Astrocyte (in vitro differentiated cells and primary cell): ENCODE data around the gene FBP1. TPM values are rescaled to one million over a fixed set of nuclear protein-coding genes. Genes with fewer than 3 reads are reported as not detected.

Source experiments
- DNase-seq: peaks from one replicate; pipeline ENCODE4 v3.0.0-alpha.2; 2010; ENCODE audit warnings: low read depth
- FAIRE-seq: peaks from 2 replicates; lab custom pipeline; 2011; peaks lifted over from hg19 to GRCh38; lab: Jason Lieb, UNC
- H2AFZ ChIP-seq: 2 replicates; pipeline ENCODE4 v1.6.0; 2012; ENCODE audit warnings: low read depth, low read length, inconsistent platforms
- H3K27ac ChIP-seq: 2 replicates; pipeline ENCODE4 v1.5.1; 2011; ENCODE audit warnings: low read depth, low read length, inconsistent platforms
- H3K27me3 ChIP-seq: 2 replicates; pipeline ENCODE4 v1.6.0; 2011; ENCODE audit warnings: low read length, inconsistent platforms; ENCODE audit not compliant: insufficient read depth
- H3K36me3 ChIP-seq: 2 replicates; pipeline ENCODE4 v1.5.1; 2011; ENCODE audit warnings: low read length, inconsistent platforms; ENCODE audit not compliant: insufficient read depth
- H3K4me1 ChIP-seq: 2 replicates; pipeline ENCODE4 v1.5.1; 2011; ENCODE audit warnings: low read length, inconsistent platforms; ENCODE audit not compliant: insufficient read depth
- H3K4me2 ChIP-seq: 2 replicates; pipeline ENCODE4 v1.6.0; 2012; ENCODE audit warnings: low read length, inconsistent platforms
- H3K4me3 ChIP-seq: 2 replicates; pipeline ENCODE4 v1.5.1; 2011; ENCODE audit warnings: low read depth, mild to moderate bottlenecking, low read length, inconsistent platforms; ENCODE audit not compliant: insufficient read depth
- H3K79me2 ChIP-seq: 2 replicates; pipeline ENCODE4 v1.6.0; 2012; ENCODE audit warnings: mild to moderate bottlenecking, low read length, inconsistent platforms; ENCODE audit not compliant: insufficient read depth
- H3K9ac ChIP-seq: 2 replicates; pipeline ENCODE4 v1.6.0; 2012; ENCODE audit warnings: mild to moderate bottlenecking, low read length, inconsistent platforms
- H3K9me3 ChIP-seq: 2 replicates; pipeline ENCODE4 v1.5.1; 2012; ENCODE audit warnings: low read depth, mild to moderate bottlenecking, low read length, inconsistent platforms; ENCODE audit not compliant: insufficient read depth
- H4K20me1 ChIP-seq: 2 replicates; pipeline ENCODE4 v1.6.0; 2012; ENCODE audit warnings: low read length, inconsistent platforms; ENCODE audit not compliant: insufficient read depth
- H3K27ac Mint-ChIP-seq: one replicate; pipeline ENCODE4 v1.8.0; 2021; ENCODE audit warnings: mild to moderate bottlenecking, mixed read lengths; ENCODE audit not compliant: unreplicated experiment
- H3K27me3 Mint-ChIP-seq: one replicate; pipeline ENCODE4 v1.8.0; 2021; ENCODE audit warnings: low read depth, mixed read lengths; ENCODE audit not compliant: unreplicated experiment
- H3K36me3 Mint-ChIP-seq: one replicate; pipeline ENCODE4 v1.8.0; 2021; ENCODE audit warnings: low read depth, mixed read lengths; ENCODE audit not compliant: unreplicated experiment
- H3K4me1 Mint-ChIP-seq: one replicate; pipeline ENCODE4 v1.8.0; 2021; ENCODE audit warnings: low read depth, mixed read lengths; ENCODE audit not compliant: unreplicated experiment
- H3K4me3 Mint-ChIP-seq: one replicate; pipeline ENCODE4 v1.8.0; 2021; ENCODE audit warnings: mild to moderate bottlenecking, moderate library complexity, mixed read lengths; ENCODE audit not compliant: unreplicated experiment
- H3K9me3 Mint-ChIP-seq: one replicate; pipeline ENCODE4 v1.8.0; 2021; ENCODE audit warnings: mild to moderate bottlenecking, mixed read lengths; ENCODE audit not compliant: unreplicated experiment
- CTCF ChIP-seq: IDR thresholded peaks from 2 replicates; pipeline ENCODE4 v1.5.1; 2011; ENCODE audit warnings: low read depth, mild to moderate bottlenecking, inconsistent platforms, low read length, moderate library complexity; ENCODE audit not compliant: insufficient read depth
- EZH2 ChIP-seq: IDR thresholded peaks from 2 replicates; pipeline ENCODE4 v1.6.1; 2012; ENCODE audit warnings: mild to moderate bottlenecking, low read length, inconsistent platforms; ENCODE audit not compliant: insufficient read depth
- total RNA-seq: library from RNA; stranded (reverse); gene quantifications from 2 replicates; pipeline ENCODE4 v1.2.1, GENCODE V29; 2021

Gene FBP1
- total RNA-seq, 1 donor from 2014 or later = 0.25 TPM

DNA sequence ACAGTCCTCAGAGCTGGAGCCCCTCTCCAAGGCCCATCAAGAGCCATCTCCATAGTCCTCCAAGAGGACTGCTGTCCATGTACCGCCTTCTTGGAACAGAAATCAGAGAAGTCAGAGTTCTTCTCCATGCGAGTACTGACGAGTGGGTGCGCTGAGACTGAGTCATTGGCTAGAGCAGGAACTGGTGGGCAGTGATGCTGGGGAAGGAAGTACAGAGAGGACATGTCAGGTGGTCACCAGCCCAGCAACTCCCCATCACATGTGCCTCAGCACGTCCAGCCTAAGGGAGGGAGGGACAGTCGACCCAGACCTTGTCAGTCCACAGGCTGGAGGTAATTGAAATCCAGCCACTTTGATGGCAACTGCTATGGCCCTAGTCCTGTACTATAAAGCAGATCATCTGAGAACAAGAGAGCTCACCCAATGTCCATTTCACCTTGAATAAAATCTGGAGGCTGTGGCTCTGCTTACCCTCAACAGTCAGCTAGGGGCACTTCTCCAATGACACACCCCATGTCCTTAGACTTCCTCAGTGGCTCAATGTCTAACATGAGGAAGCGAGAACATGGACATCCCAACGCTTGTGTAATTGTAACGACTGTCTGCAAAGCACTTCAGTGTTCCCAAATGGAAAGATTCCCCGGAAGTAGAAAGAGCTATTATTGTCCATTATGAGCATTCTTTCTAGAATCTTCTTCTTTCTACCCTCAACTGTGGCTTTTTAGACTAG lies 15.0 kb upstream of the FBP1 start:
- FAIRE-seq = no peak
- Histone ChIP-seq H3K79me2 (no peaks in the 10 kb centered on the region), H4K20me1 (no peaks in the 10 kb centered on the region), H3K4me1 (peaks cover under 1% of the 10 kb centered on the region), H3K36me3 (no peaks in the 10 kb centered on the region), H3K27ac (no peak overlapping the region), H3K4me3 (no peak overlapping the region), H3K9ac (no peak overlapping the region), H3K9me3 (no peaks in the 10 kb centered on the region), H3K4me2 (no peak overlapping the region), H2AFZ (no peak overlapping the region), H3K27me3 (peaks cover 7% of the 10 kb centered on the region)
- no peak for DNase-seq
- H3K9me3 Mint-ChIP-seq = peaks cover 2% of the 10 kb centered on the region
- no peak overlapping the region for H3K4me3 Mint-ChIP-seq
- H3K27me3 Mint-ChIP-seq = peaks cover 18% of the 10 kb centered on the region
- TF ChIP-seq CTCF = no peak
- TF ChIP-seq EZH2 = no peak
- no peaks in the 10 kb centered on the region for H3K4me1 Mint-ChIP-seq
- peaks cover 2% of the 10 kb centered on the region for H3K36me3 Mint-ChIP-seq
- peak overlapping the region; percentile 34 for H3K27ac Mint-ChIP-seq

DNA sequence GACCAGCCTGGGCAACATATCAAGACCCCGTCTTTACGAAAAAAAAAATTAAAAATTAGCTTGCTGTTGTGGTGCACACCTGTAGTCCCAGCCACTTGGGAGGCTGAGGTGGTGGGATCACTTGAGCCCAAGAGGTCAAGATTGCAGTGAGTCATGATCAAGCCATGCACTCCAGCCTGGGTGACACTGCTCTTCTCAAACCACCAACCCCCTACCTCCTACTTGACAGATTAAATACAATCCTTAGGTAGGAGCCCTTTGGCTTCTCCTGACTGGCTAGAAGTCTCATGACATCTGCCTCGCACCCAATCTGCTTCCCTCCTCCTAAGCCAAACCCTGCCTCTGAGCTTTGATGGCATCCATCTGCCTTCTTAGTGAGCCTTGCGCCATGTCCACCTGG lies 11.6 kb upstream of the FBP1 start:
- TF ChIP-seq EZH2 = no peak
- no peak for TF ChIP-seq CTCF
- H3K27ac ChIP-seq = no peak overlapping the region
- DNase-seq (no peak), FAIRE-seq (no peak)
- Mint-ChIP-seq H3K9me3 (peaks cover 5% of the 10 kb centered on the region), H3K27me3 (peaks cover 32% of the 10 kb centered on the region), H3K36me3 (peaks cover 2% of the 10 kb centered on the region), H3K4me3 (no peak overlapping the region), H3K4me1 (no peaks in the 10 kb centered on the region), H3K27ac (no peak overlapping the region)
- no peaks in the 10 kb centered on the region for H3K79me2 ChIP-seq
- no peak overlapping the region for H2AFZ ChIP-seq
- H3K36me3 ChIP-seq = no peaks in the 10 kb centered on the region
- H3K4me2 ChIP-seq = no peak overlapping the region
- H3K4me3 ChIP-seq = no peak overlapping the region
- H3K4me1 ChIP-seq = peaks cover 11% of the 10 kb centered on the region
- H3K9me3 ChIP-seq = no peaks in the 10 kb centered on the region
- peaks cover 2% of the 10 kb centered on the region for H3K27me3 ChIP-seq
- no peaks in the 10 kb centered on the region for H4K20me1 ChIP-seq
- H3K9ac ChIP-seq = no peak overlapping the region

DNA sequence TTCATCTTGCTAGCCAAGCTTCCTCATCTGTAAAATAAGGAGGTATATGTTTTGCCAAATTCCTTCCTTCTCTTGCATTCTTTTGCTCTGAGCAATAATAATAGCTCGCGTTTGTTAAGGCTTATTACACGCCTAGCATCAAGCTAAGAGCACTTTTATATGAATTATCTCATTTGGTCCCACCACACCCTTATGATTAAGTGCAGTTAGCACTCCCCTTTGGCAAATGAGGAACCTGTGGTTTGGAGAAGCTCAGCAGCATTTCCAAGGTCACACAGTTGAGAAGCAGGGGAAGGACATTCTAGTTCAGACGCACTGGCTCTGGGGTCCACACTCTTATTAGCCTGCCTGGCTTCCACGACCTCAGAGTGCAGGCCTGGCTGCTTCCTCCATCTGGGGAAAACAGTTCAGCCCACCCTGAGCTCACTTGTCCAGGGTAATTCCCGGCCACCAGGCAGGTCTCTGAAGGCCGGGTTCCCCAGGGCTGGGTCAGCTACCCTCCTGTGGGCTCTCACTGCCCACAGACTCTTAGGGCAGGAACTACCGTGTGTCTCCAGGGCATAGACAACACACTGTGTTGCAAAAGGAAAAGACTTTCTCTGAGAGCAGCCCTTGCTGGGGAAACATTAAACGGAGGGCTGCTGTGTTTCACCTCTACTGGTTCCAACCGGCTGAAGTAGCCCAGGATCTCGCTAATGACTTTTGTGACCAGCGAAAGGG lies 9.9 kb upstream of the FBP1 start:
- H2AFZ ChIP-seq = no peak overlapping the region
- H3K9me3 Mint-ChIP-seq = peaks cover 7% of the 10 kb centered on the region
- no peaks in the 10 kb centered on the region for H3K79me2 ChIP-seq
- H3K4me3 Mint-ChIP-seq = no peak overlapping the region
- no peak overlapping the region for H3K27ac Mint-ChIP-seq
- H3K4me2 ChIP-seq = peak overlapping the region; percentile 54
- no peak overlapping the region for H3K9ac ChIP-seq
- no peaks in the 10 kb centered on the region for H3K27me3 ChIP-seq
- H3K4me3 ChIP-seq = no peak overlapping the region
- peaks cover 11% of the 10 kb centered on the region for H3K4me1 ChIP-seq
- peaks cover 2% of the 10 kb centered on the region for H3K36me3 Mint-ChIP-seq
- FAIRE-seq (peak; percentile 81), DNase-seq (peak; percentile 90)
- H3K4me1 Mint-ChIP-seq = no peaks in the 10 kb centered on the region
- no peaks in the 10 kb centered on the region for H3K9me3 ChIP-seq
- TF ChIP-seq EZH2 (no peak), CTCF (no peak)
- H3K27ac ChIP-seq = peak overlapping the region; percentile 43
- H3K36me3 ChIP-seq = no peaks in the 10 kb centered on the region
- no peaks in the 10 kb centered on the region for H4K20me1 ChIP-seq
- H3K27me3 Mint-ChIP-seq = peaks cover 37% of the 10 kb centered on the region
